ENCODE measurements around the gene ERBB4.
A peak's percentile ranks its signal among the peaks of the same experiment; 100 is the strongest.
"Not testable (repeated sequence)": the region's sequence is repeated elsewhere in the genome, so short reads cannot be mapped to it uniquely, and the experiment has no call there.

The ERBB4 gene

GRCh38 chr2:212299333-212299732, 239.3 kb downstream of the ERBB4 start:
- DNase-seq (ENCODE audit: low read depth), result no peak

- DNase-seq (ENCODE audit: low read depth), result no peak
Measured at GRCh38 chr2:212295571-212295970, 243.0 kb downstream of the ERBB4 start.

GRCh38 chr2:212294816-212295215, 243.8 kb downstream of the ERBB4 start:
- DNase-seq (ENCODE audit: low read depth), result no peak

GRCh38 chr2:212289301-212289700, 249.3 kb downstream of the ERBB4 start:
- DNase-seq (ENCODE audit: low read depth), result no peak

- DNase-seq (ENCODE audit: low read depth), result no peak
Measured at GRCh38 chr2:212288308-212288707, 250.3 kb downstream of the ERBB4 start.

GRCh38 chr2:212284166-212284565, 254.4 kb downstream of the ERBB4 start:
- DNase-seq (ENCODE audit: low read depth), result no peak

GRCh38 chr2:212282671-212283261, 255.8 kb downstream of the ERBB4 start:
- DNase-seq (ENCODE audit: low read depth), result no peak

GRCh38 chr2:212276813-212277212, 261.8 kb downstream of the ERBB4 start:
- DNase-seq (ENCODE audit: low read depth), result no peak

GRCh38 chr2:212274215-212274614, 264.4 kb downstream of the ERBB4 start:
- DNase-seq (ENCODE audit: low read depth), result no peak

GRCh38 chr2:212271583-212271982, 267.0 kb downstream of the ERBB4 start:
- no peak for DNase-seq (ENCODE audit: low read depth)

- no peak for DNase-seq (ENCODE audit: low read depth)
Measured at GRCh38 chr2:212269005-212269404, 269.6 kb downstream of the ERBB4 start.

GRCh38 chr2:212266297-212266696, 272.3 kb downstream of the ERBB4 start:
- DNase-seq (ENCODE audit: low read depth), result no peak

GRCh38 chr2:212265777-212266176, 272.8 kb downstream of the ERBB4 start:
- DNase-seq (ENCODE audit: low read depth), result no peak

- no peak for DNase-seq (ENCODE audit: low read depth)
Measured at GRCh38 chr2:212264187-212264586, 274.4 kb downstream of the ERBB4 start.

GRCh38 chr2:212259226-212259625, 279.4 kb downstream of the ERBB4 start:
- no peak for DNase-seq (ENCODE audit: low read depth)

- DNase-seq (ENCODE audit: low read depth), result no peak
Measured at GRCh38 chr2:212254339-212254738, 284.3 kb downstream of the ERBB4 start.

- peak; percentile 55 for DNase-seq (ENCODE audit: low read depth)
Measured at GRCh38 chr2:212249451-212249850, 289.2 kb downstream of the ERBB4 start.

GRCh38 chr2:212245880-212246279, 292.7 kb downstream of the ERBB4 start:
- DNase-seq (ENCODE audit: low read depth), result no peak

GRCh38 chr2:212242724-212243123, 295.9 kb downstream of the ERBB4 start:
- DNase-seq (ENCODE audit: low read depth), result no peak

- not testable (repeated sequence) for DNase-seq (ENCODE audit: low read depth)
Measured at GRCh38 chr2:212238152-212238551, 300.4 kb downstream of the ERBB4 start.

- DNase-seq (ENCODE audit: low read depth), result no peak
Measured at GRCh38 chr2:212237350-212238095, 301.1 kb downstream of the ERBB4 start.

- peak; percentile 47 for DNase-seq (ENCODE audit: low read depth)
Measured at GRCh38 chr2:212228743-212229171, 309.8 kb downstream of the ERBB4 start.

GRCh38 chr2:212227755-212228154, 310.8 kb downstream of the ERBB4 start:
- peak; percentile 95 for DNase-seq (ENCODE audit: low read depth)

- no peak for DNase-seq (ENCODE audit: low read depth)
Measured at GRCh38 chr2:212226114-212226513, 312.5 kb downstream of the ERBB4 start.

Data from iris pigment epithelial cell (primary cell).